ENCODE results near the gene PCNP. TPM values are rescaled to one million over a fixed set of nuclear protein-coding genes. Genes with fewer than 3 reads are reported as not detected.

PCNP gene
- polyA plus RNA-seq, 5 donors: 174 to 265 (median 236) TPM

Other genes with a start within 250 kb of the PCNP start
- gene SENP7, start 61.0 kb upstream of the PCNP start, polyA plus RNA-seq (ENCODE audit: insufficient read depth in 1 of 5, insufficient read length in 5 of 5, low replicate concordance in 1 of 5): 100 to 1,000 TPM in 3 of 5 donors, 10 to 100 TPM in 2; 60.3 to 135 (median 105) TPM
- gene TRMT10C, start 12.3 kb upstream of the PCNP start, polyA plus RNA-seq (ENCODE audit: insufficient read depth in 1 of 5, insufficient read length in 5 of 5, low replicate concordance in 1 of 5): 10 to 100 TPM; 24.9 to 37.4 (median 26.7) TPM
- gene ZBTB11, start 103.0 kb downstream of the PCNP start, polyA plus RNA-seq (ENCODE audit: insufficient read depth in 1 of 5, insufficient read length in 5 of 5, low replicate concordance in 1 of 5): 10 to 100 TPM; 20.0 to 30.2 (median 25.6) TPM
- 1,000 to 10,000 TPM; 1,646 to 2,307 (median 1,856) TPM for gene RPL24, start 112.5 kb downstream of the PCNP start, polyA plus RNA-seq (ENCODE audit: insufficient read depth in 1 of 5, insufficient read length in 5 of 5, low replicate concordance in 1 of 5)
- 10 to 100 TPM; 10.3 to 22.6 (median 18.8) TPM for gene CEP97, start 150.4 kb downstream of the PCNP start, polyA plus RNA-seq (ENCODE audit: insufficient read depth in 1 of 5, insufficient read length in 5 of 5, low replicate concordance in 1 of 5)
- 10 to 100 TPM; 10.3 to 14.6 (median 11.7) TPM for gene NXPE3, start 205.0 kb downstream of the PCNP start, polyA plus RNA-seq (ENCODE audit: insufficient read depth in 1 of 5, insufficient read length in 5 of 5, low replicate concordance in 1 of 5)